GM12878 (cell line): ENCODE measurements around the gene MSX2. TPM values are rescaled to one million over a fixed set of nuclear protein-coding genes. Genes with fewer than 3 reads are reported as not detected.

ENCODE experiments used
- ATAC-seq: fragments of 200-7000 bp; cut with Tn5 transposase; 3 replicates; pipeline ENCODE4 v1.9.1; 2020; ENCODE audit warnings: mild to moderate bottlenecking, moderate library complexity
- BruUV-seq: library from RNA; stranded (reverse); fragments of 400-500 nt; replicated peaks from 2 replicates; lab custom pipeline; 2021; lab: Mats Ljungman, UMichigan
- CTCF ChIA-PET: fragments of 300-600 bp; sonication (Branson Sonifier 250); formaldehyde crosslinking; extraction: SDS; loops from one replicate; lab custom pipeline; 2021; ENCODE audit warnings: inconsistent platforms; lab: Yijun Ruan, JAX
- POLR2A ChIA-PET: fragments of 350-600 bp; formaldehyde crosslinking; extraction: SDS; loops from one replicate; lab custom pipeline; 2021; ENCODE audit warnings: inconsistent platforms; lab: Charles Lee
- RAD21 ChIA-PET: fragments of 300-600 bp; sonication (Branson Sonifier 250); formaldehyde crosslinking; loops from one replicate; lab custom pipeline; 2023; ENCODE audit warnings: antibody characterized with exemption; ENCODE audit not compliant: unreplicated experiment; lab: Charles Lee
- SMC1A ChIA-PET: fragments of 300-600 bp; sonication (Branson Sonifier 250); formaldehyde crosslinking; loops from one replicate; lab custom pipeline; 2023; ENCODE audit not compliant: unreplicated experiment, uncharacterized antibody; lab: Charles Lee
- DNase-seq: peaks from one replicate; pipeline ENCODE4 v3.0.0-alpha.2; 2011; ENCODE audit warnings: low read depth, low spot score
- FAIRE-seq: peaks from 3 replicates; lab custom pipeline; 2011; peaks lifted over from hg19 to GRCh38; lab: Jason Lieb, UNC
- H2AFZ ChIP-seq: 2 replicates; pipeline ENCODE4 v1.6.0; 2011; ENCODE audit warnings: low read depth, low read length, control low read depth; ENCODE audit not compliant: control insufficient read depth
- H3K27ac ChIP-seq: 2 replicates; pipeline ENCODE4 v1.5.1; 2011; ENCODE audit warnings: control low read depth; ENCODE audit not compliant: control insufficient read depth, insufficient read depth
- H3K27me3 ChIP-seq, 2 experiments: replicated peaks in 1 of 2; 2 replicates each; pipeline versions ENCODE4 v1.6.0 to v1.6.1; 2011; ENCODE audit warnings: low read length in 1 of 2; ENCODE audit not compliant: control insufficient read depth in 2 of 2, insufficient read depth in 2 of 2
- H3K36me3 ChIP-seq, 2 experiments: 2 replicates each; pipeline ENCODE4 v1.5.1; 2011; ENCODE audit warnings: low read length in 1 of 2; ENCODE audit not compliant: control insufficient read depth in 2 of 2, insufficient read depth in 2 of 2
- H3K4me1 ChIP-seq: 2 replicates; pipeline ENCODE4 v1.6.1; 2011; ENCODE audit warnings: mild to moderate bottlenecking, low read length, moderate library complexity, mixed read lengths; ENCODE audit not compliant: control insufficient read depth, insufficient read depth
- H3K4me2 ChIP-seq: 2 replicates; pipeline ENCODE4 v1.6.0; 2011; ENCODE audit warnings: control low read depth; ENCODE audit not compliant: control insufficient read depth, insufficient read depth
- H3K4me3 ChIP-seq: fragments of 200-600 bp; sonication (generic); 2 replicates; pipeline ENCODE4 v1.5.1; 2016
- H3K79me2 ChIP-seq: 2 replicates; pipeline ENCODE4 v1.6.0; 2011; ENCODE audit warnings: low read length; ENCODE audit not compliant: control insufficient read depth, insufficient read depth
- H3K9ac ChIP-seq: 2 replicates; pipeline ENCODE4 v1.8.0; 2011; ENCODE audit warnings: low read length, control low read depth, mixed read lengths; ENCODE audit not compliant: control insufficient read depth, insufficient read depth
- H3K9me3 ChIP-seq: replicated peaks from 3 replicates; pipeline ENCODE4 v1.5.1; 2011; ENCODE audit warnings: mild to moderate bottlenecking, low read length; ENCODE audit not compliant: control insufficient read depth, insufficient read depth
- H4K20me1 ChIP-seq: 2 replicates; pipeline ENCODE4 v1.6.0; 2011; ENCODE audit not compliant: control insufficient read depth, insufficient read depth
- CBX3 ChIP-seq: fragments of 200-600 bp; sonication (generic); IDR thresholded peaks from 2 replicates; pipeline ENCODE4 v1.6.1; 2016; ENCODE audit warnings: low read depth, borderline replicate concordance
- CBX5 ChIP-seq: sonication (generic); IDR thresholded peaks from 2 replicates; pipeline ENCODE4 v1.6.1; 2016; ENCODE audit warnings: low read depth, moderate library complexity, mild to moderate bottlenecking, inconsistent platforms
- E2F4 ChIP-seq: IDR thresholded peaks from 2 replicates; pipeline ENCODE4 v1.6.1; 2012; ENCODE audit warnings: low read depth, low read length, improper control_type of control experiment
- ESRRA ChIP-seq: IDR thresholded peaks from 2 replicates; pipeline ENCODE4 v1.6.1; 2012; ENCODE audit warnings: mild to moderate bottlenecking, low read length, improper control_type of control experiment
- KAT2A ChIP-seq: conservative IDR thresholded peaks from 2 replicates; pipeline ENCODE4 v1.6.1; 2011; ENCODE audit warnings: low read depth, low read length; ENCODE audit not compliant: control insufficient read depth
- MLLT1 ChIP-seq: fragments of 450-650 bp; IDR thresholded peaks from 2 replicates; pipeline ENCODE4 v1.6.1; 2016; ENCODE audit warnings: mild to moderate bottlenecking
- MTA3 ChIP-seq: IDR thresholded peaks from 2 replicates; pipeline ENCODE4 v1.6.1; 2012; ENCODE audit warnings: low read length, inconsistent platforms, borderline replicate concordance
- NR2F1 ChIP-seq: fragments of 450-650 bp; conservative IDR thresholded peaks from 2 replicates; pipeline ENCODE4 v1.6.1; 2017; ENCODE audit warnings: mild to moderate bottlenecking
- PAX8 ChIP-seq: fragments of 450-650 bp; IDR thresholded peaks from 2 replicates; pipeline ENCODE4 v1.6.1; 2017; ENCODE audit warnings: mild to moderate bottlenecking, moderate library complexity
- PBX3 ChIP-seq: IDR thresholded peaks from 2 replicates; pipeline ENCODE4 v1.6.1; 2011; ENCODE audit warnings: mild to moderate bottlenecking, low read depth, low read length, moderate library complexity; ENCODE audit not compliant: insufficient replicate concordance
- POU2F2 ChIP-seq: IDR thresholded peaks from 3 replicates; pipeline ENCODE4 v1.6.1; 2011; ENCODE audit warnings: low read depth, mild to moderate bottlenecking, low read length, borderline replicate concordance
- RB1 ChIP-seq: fragments of 450-650 bp; formaldehyde crosslinking; IDR thresholded peaks from 2 replicates; pipeline ENCODE4 v1.6.1; 2017; ENCODE audit warnings: mild to moderate bottlenecking, borderline replicate concordance
- RBBP5 ChIP-seq: fragments of 200-600 bp; sonication (generic); conservative IDR thresholded peaks from 2 replicates; pipeline ENCODE4 v1.6.1; 2016
- RELB ChIP-seq: fragments of 450-650 bp; IDR thresholded peaks from 2 replicates; pipeline ENCODE4 v1.6.1; 2017; ENCODE audit warnings: low read depth, mild to moderate bottlenecking, moderate library complexity
- SIN3A ChIP-seq: IDR thresholded peaks from 2 replicates; pipeline ENCODE4 v1.6.1; 2012; ENCODE audit warnings: low read depth, low read length, improper control_type of control experiment
- SKIL ChIP-seq: fragments of 450-650 bp; IDR thresholded peaks from 2 replicates; pipeline ENCODE4 v1.6.1; 2017; ENCODE audit warnings: mild to moderate bottlenecking, low read depth, inconsistent platforms; ENCODE audit not compliant: poor library complexity, severe bottlenecking
- SMAD1 ChIP-seq: fragments of 450-650 bp; IDR thresholded peaks from 2 replicates; pipeline ENCODE4 v1.6.1; 2018; ENCODE audit warnings: mild to moderate bottlenecking, low read depth; ENCODE audit not compliant: partially characterized antibody
- SREBF2 ChIP-seq: IDR thresholded peaks from 2 replicates; pipeline ENCODE4 v1.6.1; 2012; ENCODE audit warnings: mild to moderate bottlenecking, low read length
- TBL1XR1 ChIP-seq: IDR thresholded peaks from 2 replicates; pipeline ENCODE4 v1.6.1; 2012; ENCODE audit warnings: low read depth, low read length, improper control_type of control experiment
- WGBS: methylation state at CpG from one replicate; pipeline ENCODE4 v1.1.6; 2016; ENCODE audit warnings: low lambda C conversion rate; ENCODE audit not compliant: insufficient replicate concordance, insufficient coverage; ENCODE audit errors: missing lambda C conversion rate; 5-methylcytosine and 5-hydroxymethylcytosine counted together
- in situ Hi-C: fragments of 300-500 bp; cut with MboI; formaldehyde crosslinking; loops from 9 replicates; pipeline ENCODE4 v1.14.3; 2018; ENCODE audit warnings: mixed read lengths
- intact Hi-C: fragments of 100-400 bp; cut with micrococcal nuclease; formaldehyde crosslinking; loops from one replicate; pipeline ENCODE4 v1.14.2; 2022; ENCODE audit not compliant: unreplicated experiment
- polyA plus RNA-seq, 11 experiments: library from polyadenylated mRNA; depleted of rRNA in 4 of 11; unstranded in 6 of 11; stranded (reverse) in 5 of 11; fragments of >200 nt; fragmentation: Nextera tagmentation in 4 of 11; fragmentation: Illumina TruSeq in 1 of 11; extraction: Ambion mirVana in 4 of 11; extraction: Trizol in 1 of 11; gene quantifications; 1 replicate in 1 of 11; 2 replicates in 10 of 11; pipeline versions ENCODE4 v1.2.1 to v1.2.3, GENCODE V29; 2011 to 2016; ENCODE audit warnings: inconsistent platforms in 2 of 11, missing spikeins in 2 of 11, low read depth in 1 of 11
- total RNA-seq, 4 experiments: library from RNA; depleted of rRNA in 3 of 4; stranded (reverse); fragments of >200 nt in 3 of 4; fragmentation: Illumina TruSeq in 1 of 4; extraction: Trizol in 1 of 4; gene quantifications; 2 replicates each; pipeline versions ENCODE4 v1.2.1 to v1.2.3, GENCODE V29; 2013 to 2021

MSX2 gene
- total and polyA plus RNA-seq, 10 of the 15 experiments (the other 5 are each of a cell fraction or from before 2014, with no cell fraction given): not detected

GRCh38 chr5:174699131-174699530, 25.3 kb upstream of the MSX2 start:
- FAIRE-seq (no peak), ATAC-seq (no peak), DNase-seq (no peak)
- no peaks in the 10 kb centered on the region for H3K9me3 ChIP-seq
- RAD21 ChIA-PET: no interaction called here
- no peak overlapping the region for H3K4me2 ChIP-seq
- no peaks in the 10 kb centered on the region for H3K4me1 ChIP-seq
- in situ Hi-C loops: no loop called here
- H3K36me3 ChIP-seq: no peaks in the 10 kb centered on the region
- H3K4me3 ChIP-seq: no peak overlapping the region
- intact Hi-C loops: no loop called here
- no peaks in the 10 kb centered on the region for H3K79me2 ChIP-seq
- SMC1A ChIA-PET: no interaction called here
- POLR2A ChIA-PET: no interaction called here
- BruUV-seq: no TSS peak
- 31% methylated on average over 3 of the region's 3 CpGs for WGBS
- no peak for TF ChIP-seq RBBP5
- TF ChIP-seq SMAD1: no peak
- no peak for TF ChIP-seq PBX3
- no peak for TF ChIP-seq E2F4
- TF ChIP-seq SKIL: no peak
- no peak for TF ChIP-seq RB1
- TF ChIP-seq CBX5: no peak
- no peak for TF ChIP-seq PAX8
- TF ChIP-seq SIN3A: no peak
- no peak for TF ChIP-seq CBX3
- no peak for TF ChIP-seq SREBF2
- TF ChIP-seq ESRRA: no peak
- no peak for TF ChIP-seq POU2F2
- no peak for TF ChIP-seq MLLT1
- TF ChIP-seq NR2F1: no peak
- no peak for TF ChIP-seq MTA3
- no peak for TF ChIP-seq RELB
- no peak for TF ChIP-seq TBL1XR1
- TF ChIP-seq KAT2A: no peak
- H3K9ac ChIP-seq: no peak overlapping the region
- peaks cover 0 to 2% of the 10 kb centered on the region in 2 experiments; a peak in 3 of 4 replicates for H3K27me3 ChIP-seq
- H2AFZ ChIP-seq: no peak overlapping the region
- CTCF ChIA-PET: no interaction called here
- no peaks in the 10 kb centered on the region for H4K20me1 ChIP-seq
- no peak overlapping the region for H3K27ac ChIP-seq
